Vagina (tissue), 2 donors: ENCODE measurements around the gene RAB3IL1.

Source experiments
- POLR2A ChIP-seq, 2 donors: fragments of 450-650 bp; IDR thresholded peaks; one replicate each; pipeline ENCODE4 v1.6.1; 2017; ENCODE audit warnings: antibody characterized with exemption in 2 of 2, mild to moderate bottlenecking in 2 of 2, moderate library complexity in 2 of 2
- POLR2AphosphoS5 ChIP-seq, 2 donors: sonication (generic); formaldehyde crosslinking; IDR thresholded peaks; one replicate each; pipeline ENCODE4 v1.9.0; 2017; ENCODE audit warnings: antibody characterized with exemption in 2 of 2, mild to moderate bottlenecking in 2 of 2, low read depth in 1 of 2; ENCODE audit not compliant: insufficient read depth in 1 of 2
- TF ChIP-seq, protein P1 (sequence below), 3 experiments: fragments of 450-650 bp in 2 of 3; fragments of 200-600 bp in 1 of 3; sonication (generic) in 1 of 3; IDR thresholded peaks; one replicate each; pipeline ENCODE4 v1.5.1; 2017 to 2019; ENCODE audit warnings: antibody characterized with exemption in 3 of 3, mild to moderate bottlenecking in 2 of 3, moderate library complexity in 2 of 3

DNA sequence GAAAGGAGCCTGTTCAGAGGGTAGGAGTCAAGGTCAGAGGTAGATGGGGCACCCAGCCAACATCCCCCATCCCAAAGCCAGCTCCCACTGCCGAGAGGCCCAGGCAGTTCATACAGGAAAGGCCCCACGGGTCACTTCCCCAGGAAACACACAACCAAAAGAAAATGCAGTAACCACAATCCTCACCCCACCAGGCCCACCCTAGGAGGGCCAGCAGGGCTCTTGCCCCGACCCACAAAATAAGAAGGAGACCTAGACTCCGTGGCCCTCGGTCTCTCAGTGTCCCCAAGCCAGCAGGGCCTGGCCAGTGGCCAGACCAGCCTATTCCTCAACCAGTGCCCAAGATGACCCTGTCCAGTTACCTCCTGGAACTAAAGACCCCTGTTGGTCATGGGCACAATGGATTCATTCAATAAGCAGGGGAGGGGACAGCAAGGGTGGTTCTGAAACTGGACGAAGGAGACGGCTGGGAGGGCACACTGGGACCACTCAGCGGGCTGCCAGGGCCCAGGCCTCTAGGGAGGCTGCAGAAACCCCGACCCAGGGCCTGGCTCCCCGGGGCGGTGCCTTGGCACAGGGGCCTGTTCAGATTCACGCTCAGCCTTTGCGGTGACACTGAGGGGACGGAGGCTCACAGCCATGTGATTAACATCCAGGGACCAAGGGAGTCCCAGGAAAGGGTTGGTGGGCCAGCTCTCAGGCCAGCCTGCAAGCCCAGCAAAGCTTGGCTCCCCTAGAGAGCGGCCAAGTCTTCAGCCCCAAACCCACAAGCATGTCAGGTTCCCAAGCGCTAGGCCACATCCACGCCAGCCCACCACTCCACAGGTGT, 5.5 kb downstream of the RAB3IL1 start:
- TF ChIP-seq, protein P1, sequence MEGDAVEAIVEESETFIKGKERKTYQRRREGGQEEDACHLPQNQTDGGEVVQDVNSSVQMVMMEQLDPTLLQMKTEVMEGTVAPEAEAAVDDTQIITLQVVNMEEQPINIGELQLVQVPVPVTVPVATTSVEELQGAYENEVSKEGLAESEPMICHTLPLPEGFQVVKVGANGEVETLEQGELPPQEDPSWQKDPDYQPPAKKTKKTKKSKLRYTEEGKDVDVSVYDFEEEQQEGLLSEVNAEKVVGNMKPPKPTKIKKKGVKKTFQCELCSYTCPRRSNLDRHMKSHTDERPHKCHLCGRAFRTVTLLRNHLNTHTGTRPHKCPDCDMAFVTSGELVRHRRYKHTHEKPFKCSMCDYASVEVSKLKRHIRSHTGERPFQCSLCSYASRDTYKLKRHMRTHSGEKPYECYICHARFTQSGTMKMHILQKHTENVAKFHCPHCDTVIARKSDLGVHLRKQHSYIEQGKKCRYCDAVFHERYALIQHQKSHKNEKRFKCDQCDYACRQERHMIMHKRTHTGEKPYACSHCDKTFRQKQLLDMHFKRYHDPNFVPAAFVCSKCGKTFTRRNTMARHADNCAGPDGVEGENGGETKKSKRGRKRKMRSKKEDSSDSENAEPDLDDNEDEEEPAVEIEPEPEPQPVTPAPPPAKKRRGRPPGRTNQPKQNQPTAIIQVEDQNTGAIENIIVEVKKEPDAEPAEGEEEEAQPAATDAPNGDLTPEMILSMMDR (IDR thresholded peaks at IDR 0.05), result no peak
- TF ChIP-seq POLR2AphosphoS5 (IDR thresholded peaks at IDR 0.05; ENCODE audit: insufficient read depth in 1 of 2, low read depth in 1 of 2) (no peak), POLR2A (IDR thresholded peaks at IDR 0.05) (no peak)
